Measurements from ENCODE around the gene INHA.

The INHA gene

GRCh38 chr2:219608399-219608964 lies 36.4 kb downstream of the INHA start:
- no peak for TF ChIP-seq POLR2AphosphoS5 (IDR thresholded peaks at IDR 0.05; ENCODE audit: low read depth, low read length)
- no peak for TF ChIP-seq REST (IDR thresholded peaks at IDR 0.05; ENCODE audit: insufficient read depth in 1 of 2, low read depth in 2 of 2, low read length in 2 of 2)
- TF ChIP-seq FOXP2 (optimal IDR thresholded peaks at IDR 0.05; ENCODE audit: borderline replicate concordance, extremely low read depth, extremely low read length, insufficient read depth): no peak
- no peak for TF ChIP-seq SIN3A (IDR thresholded peaks at IDR 0.05; ENCODE audit: borderline replicate concordance, insufficient read depth, low read length)
- no peak for TF ChIP-seq TAF1 (IDR thresholded peaks at IDR 0.05; ENCODE audit: borderline replicate concordance, insufficient read depth, low read length)

- TF ChIP-seq TAF1 (IDR thresholded peaks at IDR 0.05; ENCODE audit: borderline replicate concordance, insufficient read depth, low read length) (no peak), REST (IDR thresholded peaks at IDR 0.05; ENCODE audit: insufficient read depth in 1 of 2, low read depth in 2 of 2, low read length in 2 of 2) (no peak), POLR2AphosphoS5 (IDR thresholded peaks at IDR 0.05; ENCODE audit: low read depth, low read length) (no peak), SIN3A (IDR thresholded peaks at IDR 0.05; ENCODE audit: borderline replicate concordance, insufficient read depth, low read length) (no peak), FOXP2 (optimal IDR thresholded peaks at IDR 0.05; ENCODE audit: borderline replicate concordance, extremely low read depth, extremely low read length, insufficient read depth) (no peak)
These were observed 37.1 kb downstream of the INHA start for GRCh38 chr2:219609149-219609750.

- TF ChIP-seq TAF1 (IDR thresholded peaks at IDR 0.05; ENCODE audit: borderline replicate concordance, insufficient read depth, low read length) (no peak), POLR2AphosphoS5 (IDR thresholded peaks at IDR 0.05; ENCODE audit: low read depth, low read length) (no peak), SIN3A (IDR thresholded peaks at IDR 0.05; ENCODE audit: borderline replicate concordance, insufficient read depth, low read length) (no peak), REST (IDR thresholded peaks at IDR 0.05; ENCODE audit: insufficient read depth in 1 of 2, low read depth in 2 of 2, low read length in 2 of 2) (no peak), FOXP2 (optimal IDR thresholded peaks at IDR 0.05; ENCODE audit: borderline replicate concordance, extremely low read depth, extremely low read length, insufficient read depth) (no peak)
These were observed 39.2 kb downstream of the INHA start for GRCh38 chr2:219611306-219611705.

GRCh38 chr2:219611866-219612576 lies 39.9 kb downstream of the INHA start:
- no peak for TF ChIP-seq FOXP2 (optimal IDR thresholded peaks at IDR 0.05; ENCODE audit: borderline replicate concordance, extremely low read depth, extremely low read length, insufficient read depth)
- no peak for TF ChIP-seq TAF1 (IDR thresholded peaks at IDR 0.05; ENCODE audit: borderline replicate concordance, insufficient read depth, low read length)
- TF ChIP-seq REST (IDR thresholded peaks at IDR 0.05; ENCODE audit: insufficient read depth in 1 of 2, low read depth in 2 of 2, low read length in 2 of 2): no peak
- no peak for TF ChIP-seq SIN3A (IDR thresholded peaks at IDR 0.05; ENCODE audit: borderline replicate concordance, insufficient read depth, low read length)
- TF ChIP-seq POLR2AphosphoS5 (IDR thresholded peaks at IDR 0.05; ENCODE audit: low read depth, low read length): no peak

Measured in PFSK-1 (cell line).